22Rv1 (cell line): ENCODE measurements around the gene NPTX1.

ENCODE experiments used
- ZFX ChIP-seq: fragments of 450-650 bp; IDR thresholded peaks from 2 replicates; pipeline ENCODE4 v1.6.1; 2017; ENCODE audit warnings: antibody characterized with exemption, borderline replicate concordance
- TF ChIP-seq, protein P1 (sequence below): fragments of 450-650 bp; IDR thresholded peaks from 2 replicates; pipeline ENCODE4 v1.5.1; 2017; ENCODE audit warnings: mild to moderate bottlenecking

DNA sequence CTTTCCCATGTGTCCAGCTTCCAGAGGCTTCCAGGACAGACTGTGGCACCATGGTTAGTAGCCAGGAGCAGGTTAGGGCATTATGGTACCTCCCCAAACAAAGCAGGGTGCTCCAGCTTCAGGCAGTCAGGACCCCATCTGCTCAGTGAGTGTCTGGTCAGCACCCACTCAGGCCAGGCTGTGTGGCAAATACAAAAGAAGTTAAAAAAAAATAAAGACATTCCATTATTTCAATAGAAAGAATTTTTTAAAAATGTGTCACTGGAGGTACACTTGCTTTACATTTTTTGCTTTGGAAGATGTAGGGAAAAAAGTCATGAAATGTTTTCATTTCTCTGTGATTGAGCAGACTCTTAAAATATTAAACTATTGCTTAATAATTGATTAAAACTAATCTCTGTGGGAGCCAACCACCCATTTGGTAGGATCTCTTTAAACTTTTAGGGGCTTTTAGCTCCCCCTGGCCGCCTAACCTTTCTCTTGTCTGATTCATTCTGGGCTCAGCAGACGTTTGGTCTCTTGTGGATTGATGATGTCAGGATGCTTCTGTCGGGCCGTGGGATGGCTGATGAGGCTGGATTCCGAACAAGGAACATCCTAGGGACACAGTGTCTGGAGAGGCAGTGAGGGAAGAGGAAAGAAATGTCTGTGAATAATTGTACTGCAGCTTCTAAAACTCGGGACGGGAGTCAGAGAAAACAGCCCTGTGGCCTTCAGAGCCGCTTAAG lies 28.4 kb upstream of the NPTX1 start:
- TF ChIP-seq, protein P1, sequence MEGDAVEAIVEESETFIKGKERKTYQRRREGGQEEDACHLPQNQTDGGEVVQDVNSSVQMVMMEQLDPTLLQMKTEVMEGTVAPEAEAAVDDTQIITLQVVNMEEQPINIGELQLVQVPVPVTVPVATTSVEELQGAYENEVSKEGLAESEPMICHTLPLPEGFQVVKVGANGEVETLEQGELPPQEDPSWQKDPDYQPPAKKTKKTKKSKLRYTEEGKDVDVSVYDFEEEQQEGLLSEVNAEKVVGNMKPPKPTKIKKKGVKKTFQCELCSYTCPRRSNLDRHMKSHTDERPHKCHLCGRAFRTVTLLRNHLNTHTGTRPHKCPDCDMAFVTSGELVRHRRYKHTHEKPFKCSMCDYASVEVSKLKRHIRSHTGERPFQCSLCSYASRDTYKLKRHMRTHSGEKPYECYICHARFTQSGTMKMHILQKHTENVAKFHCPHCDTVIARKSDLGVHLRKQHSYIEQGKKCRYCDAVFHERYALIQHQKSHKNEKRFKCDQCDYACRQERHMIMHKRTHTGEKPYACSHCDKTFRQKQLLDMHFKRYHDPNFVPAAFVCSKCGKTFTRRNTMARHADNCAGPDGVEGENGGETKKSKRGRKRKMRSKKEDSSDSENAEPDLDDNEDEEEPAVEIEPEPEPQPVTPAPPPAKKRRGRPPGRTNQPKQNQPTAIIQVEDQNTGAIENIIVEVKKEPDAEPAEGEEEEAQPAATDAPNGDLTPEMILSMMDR: no peak
- no peak for TF ChIP-seq ZFX
